ENCODE data around the gene TMEM178B. TPM values are rescaled to one million over a fixed set of nuclear protein-coding genes. Genes with fewer than 3 reads are reported as not detected.

TMEM178B gene
- total and polyA plus RNA-seq, 9 of the 15 experiments (the other 6 are each of a cell fraction or from before 2014, with no cell fraction given), result under 0.01 to 0.03 (median 0.01) TPM; not detected in 5

DNA sequence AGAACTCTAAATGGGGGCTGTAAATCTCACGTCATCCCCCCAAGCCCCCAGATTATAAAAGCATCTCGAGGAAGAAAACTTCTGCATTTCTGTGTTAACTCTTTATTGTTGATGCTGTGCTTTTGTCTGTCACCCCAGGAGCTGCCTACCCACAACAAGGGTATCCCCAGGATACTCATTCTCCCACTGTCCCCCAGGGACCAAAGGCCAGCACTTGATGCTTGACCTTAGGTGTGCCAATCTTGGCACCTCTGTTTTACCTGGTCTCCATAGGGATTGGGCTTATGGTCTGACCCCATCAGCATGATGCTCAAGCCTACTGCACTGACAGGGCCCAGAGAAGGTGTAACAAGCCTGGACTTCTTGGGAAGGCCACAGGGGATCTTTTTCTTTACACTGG lies 251.4 kb downstream of the TMEM178B start (continued):
- TF ChIP-seq, protein P1, sequence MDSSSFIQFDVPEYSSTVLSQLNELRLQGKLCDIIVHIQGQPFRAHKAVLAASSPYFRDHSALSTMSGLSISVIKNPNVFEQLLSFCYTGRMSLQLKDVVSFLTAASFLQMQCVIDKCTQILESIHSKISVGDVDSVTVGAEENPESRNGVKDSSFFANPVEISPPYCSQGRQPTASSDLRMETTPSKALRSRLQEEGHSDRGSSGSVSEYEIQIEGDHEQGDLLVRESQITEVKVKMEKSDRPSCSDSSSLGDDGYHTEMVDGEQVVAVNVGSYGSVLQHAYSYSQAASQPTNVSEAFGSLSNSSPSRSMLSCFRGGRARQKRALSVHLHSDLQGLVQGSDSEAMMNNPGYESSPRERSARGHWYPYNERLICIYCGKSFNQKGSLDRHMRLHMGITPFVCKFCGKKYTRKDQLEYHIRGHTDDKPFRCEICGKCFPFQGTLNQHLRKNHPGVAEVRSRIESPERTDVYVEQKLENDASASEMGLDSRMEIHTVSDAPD (CRISPR knock-in tag; IDR thresholded peaks at IDR 0.05), result no peak
- TF ChIP-seq, protein P2, sequence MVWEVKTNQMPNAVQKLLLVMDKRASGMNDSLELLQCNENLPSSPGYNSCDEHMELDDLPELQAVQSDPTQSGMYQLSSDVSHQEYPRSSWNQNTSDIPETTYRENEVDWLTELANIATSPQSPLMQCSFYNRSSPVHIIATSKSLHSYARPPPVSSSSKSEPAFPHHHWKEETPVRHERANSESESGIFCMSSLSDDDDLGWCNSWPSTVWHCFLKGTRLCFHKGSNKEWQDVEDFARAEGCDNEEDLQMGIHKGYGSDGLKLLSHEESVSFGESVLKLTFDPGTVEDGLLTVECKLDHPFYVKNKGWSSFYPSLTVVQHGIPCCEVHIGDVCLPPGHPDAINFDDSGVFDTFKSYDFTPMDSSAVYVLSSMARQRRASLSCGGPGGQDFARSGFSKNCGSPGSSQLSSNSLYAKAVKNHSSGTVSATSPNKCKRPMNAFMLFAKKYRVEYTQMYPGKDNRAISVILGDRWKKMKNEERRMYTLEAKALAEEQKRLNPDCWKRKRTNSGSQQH (CRISPR knock-in tag; IDR thresholded peaks at IDR 0.05), result no peak
- TF ChIP-seq FOS (IDR thresholded peaks at IDR 0.05; ENCODE audit: extremely low read depth, insufficient read length) (no peak), SRSF3 (IDR thresholded peaks at IDR 0.05; ENCODE audit: insufficient read depth, low read length) (no peak)

DNA sequence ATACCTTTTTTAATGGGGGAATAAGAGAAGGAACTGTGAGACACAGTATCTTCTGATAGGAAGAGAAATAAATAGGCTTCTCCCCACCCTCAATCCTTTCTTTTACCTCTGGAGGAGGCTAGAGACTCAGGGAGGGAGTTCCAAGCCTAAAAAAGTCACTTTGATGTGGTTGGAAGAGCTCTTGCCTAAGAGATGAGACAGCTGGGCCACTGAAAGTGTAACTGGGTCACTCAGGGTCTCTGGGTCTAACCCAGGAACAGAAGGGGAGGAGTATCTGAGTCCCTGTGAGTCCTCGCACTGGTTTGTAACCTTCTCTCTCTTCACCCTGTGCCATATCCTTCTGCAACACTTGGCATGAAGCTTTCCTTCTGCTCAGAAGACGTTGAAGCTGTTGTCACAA lies 254.4 kb downstream of the TMEM178B start:
- Histone ChIP-seq H3K9me3 (replicated peaks; ENCODE audit: control insufficient read depth, insufficient read depth, low read depth, low read length) (no peaks in the 10 kb centered on the region), H3K9me1 (ENCODE audit: control insufficient read depth, insufficient read depth, low read length) (no peaks in the 10 kb centered on the region), H3K4me3 (no peak overlapping the region), H3K36me3 (ENCODE audit: control insufficient read depth, insufficient read depth, low read length) (no peaks in the 10 kb centered on the region), H4K20me1 (replicated peaks; ENCODE audit: control insufficient read depth, insufficient read depth, low read length) (peaks cover 4% of the 10 kb centered on the region; the same call in 1 of the 2 replicates), H2AFZ (ENCODE audit: low read depth, low read length) (no peak overlapping the region), H3K27ac (ENCODE audit: extremely low read depth, low read depth, low read length) (no peak overlapping the region), H3K4me1 (replicated peaks in 1 of 2; ENCODE audit: control insufficient read depth in 2 of 2, insufficient read depth in 2 of 2, low read length in 2 of 2) (no peaks in the 10 kb centered on the region), H3K4me2 (ENCODE audit: insufficient read depth, low read length) (no peak overlapping the region), H3K79me2 (ENCODE audit: control insufficient read depth, insufficient read depth, low read length) (no peaks in the 10 kb centered on the region), H3K27me3 (ENCODE audit: control insufficient read depth in 2 of 2, insufficient read depth in 2 of 2, low read length in 2 of 2) (no peaks in the 10 kb centered on the region), H3K9ac (ENCODE audit: insufficient read depth in 1 of 2, low read depth in 2 of 2, low read length in 2 of 2) (no peak overlapping the region)
- TF ChIP-seq, protein P3, sequence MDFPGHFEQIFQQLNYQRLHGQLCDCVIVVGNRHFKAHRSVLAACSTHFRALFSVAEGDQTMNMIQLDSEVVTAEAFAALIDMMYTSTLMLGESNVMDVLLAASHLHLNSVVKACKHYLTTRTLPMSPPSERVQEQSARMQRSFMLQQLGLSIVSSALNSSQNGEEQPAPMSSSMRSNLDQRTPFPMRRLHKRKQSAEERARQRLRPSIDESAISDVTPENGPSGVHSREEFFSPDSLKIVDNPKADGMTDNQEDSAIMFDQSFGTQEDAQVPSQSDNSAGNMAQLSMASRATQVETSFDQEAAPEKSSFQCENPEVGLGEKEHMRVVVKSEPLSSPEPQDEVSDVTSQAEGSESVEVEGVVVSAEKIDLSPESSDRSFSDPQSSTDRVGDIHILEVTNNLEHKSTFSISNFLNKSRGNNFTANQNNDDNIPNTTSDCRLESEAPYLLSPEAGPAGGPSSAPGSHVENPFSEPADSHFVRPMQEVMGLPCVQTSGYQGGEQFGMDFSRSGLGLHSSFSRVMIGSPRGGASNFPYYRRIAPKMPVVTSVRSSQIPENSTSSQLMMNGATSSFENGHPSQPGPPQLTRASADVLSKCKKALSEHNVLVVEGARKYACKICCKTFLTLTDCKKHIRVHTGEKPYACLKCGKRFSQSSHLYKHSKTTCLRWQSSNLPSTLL (IDR thresholded peaks at IDR 0.05), result no peak
- no peak for TF ChIP-seq MCM3 (IDR thresholded peaks at IDR 0.05)
- no peak for TF ChIP-seq CHD4 (IDR thresholded peaks at IDR 0.05; ENCODE audit: insufficient read depth, insufficient replicate concordance, low read depth, low read length, poor library complexity, severe bottlenecking)
- no peak for TF ChIP-seq BCOR (IDR thresholded peaks at IDR 0.05)
- no TSS peak for BruUV-seq (replicated peaks)
- POLR2A ChIA-PET, result no interaction called here
- DNase-seq (ENCODE audit: extremely low read depth in 1 of 4, low spot score in 3 of 4), result no peak
- no peak for ATAC-seq
- CTCF ChIA-PET (ENCODE audit: low intra/inter-chr PET ratio), result no interaction called here
- in situ Hi-C loops (cut with MboI) (no loop called here), intact Hi-C loops (cut with micrococcal nuclease) (no loop called here)
- 0% methylated on average over 2 of the region's 2 CpGs for WGBS (ENCODE audit: insufficient coverage, low coverage, missing lambda C conversion rate)
- no peak for FAIRE-seq
